ENCODE results near the gene THEMIS. TPM values are rescaled to one million over a fixed set of nuclear protein-coding genes. Genes with fewer than 3 reads are reported as not detected.

Gene THEMIS
- total RNA-seq, 4 donors from 2014 or later = 1.1 to 6.0 (median 3.9) TPM

DNA sequence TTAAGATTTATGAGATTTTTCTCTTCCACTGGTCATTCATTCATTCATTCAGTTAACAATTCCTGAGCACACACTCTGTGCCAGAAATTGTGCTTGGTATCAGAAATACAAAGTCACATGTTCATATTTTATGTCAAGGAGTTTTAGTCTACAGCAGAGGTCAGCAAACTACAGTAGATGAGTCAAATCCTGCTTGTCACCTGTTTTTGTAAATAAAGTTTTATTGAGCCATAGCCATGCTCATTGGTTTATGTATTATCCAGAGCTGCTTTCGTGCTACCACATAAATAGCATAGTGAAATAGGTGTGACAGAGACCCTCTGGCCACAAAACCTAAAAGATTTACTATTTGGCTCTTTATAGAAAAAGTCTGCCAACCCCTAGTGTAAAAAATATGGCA is 46.8 kb downstream of the THEMIS start:
- WGBS, 2 donors (ENCODE audit: low coverage in 1 of 2) = 82% methylated on average over 1 of the region's 1 CpG; no CpG with 5 or more reads in 1 of the 2 donors
- Histone ChIP-seq H3K9me3 (no peaks in the 10 kb centered on the region), H3K27ac (no peak overlapping the region), H3K36me3 (no peaks in the 10 kb centered on the region), H3K27me3 (no peaks in the 10 kb centered on the region), H3K4me3 (no peak overlapping the region), H3K4me1 (no peaks in the 10 kb centered on the region)
- intact Hi-C loops (cut with DNase I; ENCODE audit: low total_unique reads) = loop anchor here (2.0 kb wide), 1 partner anchor 17 kb away; no protein-coding TSS in a partner anchor
- no peak for DNase-seq
- in situ Hi-C loops (cut with MboI; ENCODE audit: low pct_ligation_motif_present in 1 of 4, low pct_unique_long_range_greater_than_20kb in 1 of 4, low sequenced_read_pairs in 3 of 4) = no loop called here
- TF ChIP-seq EP300 (IDR thresholded peaks at IDR 0.05; ENCODE audit: low read depth) (no peak), POLR2A (IDR thresholded peaks at IDR 0.05) (no peak), POLR2AphosphoS5 (IDR thresholded peaks at IDR 0.05) (no peak)
- TF ChIP-seq, protein P1, sequence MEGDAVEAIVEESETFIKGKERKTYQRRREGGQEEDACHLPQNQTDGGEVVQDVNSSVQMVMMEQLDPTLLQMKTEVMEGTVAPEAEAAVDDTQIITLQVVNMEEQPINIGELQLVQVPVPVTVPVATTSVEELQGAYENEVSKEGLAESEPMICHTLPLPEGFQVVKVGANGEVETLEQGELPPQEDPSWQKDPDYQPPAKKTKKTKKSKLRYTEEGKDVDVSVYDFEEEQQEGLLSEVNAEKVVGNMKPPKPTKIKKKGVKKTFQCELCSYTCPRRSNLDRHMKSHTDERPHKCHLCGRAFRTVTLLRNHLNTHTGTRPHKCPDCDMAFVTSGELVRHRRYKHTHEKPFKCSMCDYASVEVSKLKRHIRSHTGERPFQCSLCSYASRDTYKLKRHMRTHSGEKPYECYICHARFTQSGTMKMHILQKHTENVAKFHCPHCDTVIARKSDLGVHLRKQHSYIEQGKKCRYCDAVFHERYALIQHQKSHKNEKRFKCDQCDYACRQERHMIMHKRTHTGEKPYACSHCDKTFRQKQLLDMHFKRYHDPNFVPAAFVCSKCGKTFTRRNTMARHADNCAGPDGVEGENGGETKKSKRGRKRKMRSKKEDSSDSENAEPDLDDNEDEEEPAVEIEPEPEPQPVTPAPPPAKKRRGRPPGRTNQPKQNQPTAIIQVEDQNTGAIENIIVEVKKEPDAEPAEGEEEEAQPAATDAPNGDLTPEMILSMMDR (IDR thresholded peaks at IDR 0.05) = no peak

DNA sequence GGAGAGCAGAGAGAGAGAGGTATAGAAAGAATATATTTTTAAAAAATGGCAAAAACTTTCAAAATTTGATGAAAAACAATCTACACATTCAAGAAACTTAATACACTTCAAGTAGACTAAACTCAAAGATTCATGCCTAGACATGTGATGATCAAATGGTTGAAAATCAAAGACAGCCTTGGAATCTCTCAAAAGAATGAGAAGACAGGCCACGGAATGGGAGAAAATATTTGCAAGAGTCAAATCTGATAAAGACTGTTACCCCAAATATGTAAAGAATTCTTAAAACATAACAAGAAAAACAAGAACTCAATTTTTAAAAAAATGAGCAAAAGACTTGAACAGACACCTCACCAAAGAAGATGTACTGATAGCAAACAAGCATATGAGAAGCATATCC is 49.7 kb downstream of the THEMIS start:
- intact Hi-C loops (cut with DNase I; ENCODE audit: low total_unique reads) = no loop called here
- no peak overlapping the region for H3K27ac ChIP-seq
- no peak for TF ChIP-seq EP300 (IDR thresholded peaks at IDR 0.05; ENCODE audit: low read depth)
- TF ChIP-seq POLR2AphosphoS5 (IDR thresholded peaks at IDR 0.05) = no peak
- no peak for TF ChIP-seq POLR2A (IDR thresholded peaks at IDR 0.05)
- TF ChIP-seq, protein P1 (IDR thresholded peaks at IDR 0.05) = no peak
- H3K36me3 ChIP-seq = no peaks in the 10 kb centered on the region
- no peak overlapping the region for H3K4me3 ChIP-seq
- no peaks in the 10 kb centered on the region for H3K4me1 ChIP-seq
- no peak for DNase-seq
- 88 to 93% methylated on average over 1 of the region's 1 CpG for WGBS, 2 donors (ENCODE audit: low coverage in 1 of 2)
- H3K27me3 ChIP-seq = no peaks in the 10 kb centered on the region
- H3K9me3 ChIP-seq = no peaks in the 10 kb centered on the region
- in situ Hi-C loops (cut with MboI; ENCODE audit: low pct_ligation_motif_present in 1 of 4, low pct_unique_long_range_greater_than_20kb in 1 of 4, low sequenced_read_pairs in 3 of 4) = no loop called here

DNA sequence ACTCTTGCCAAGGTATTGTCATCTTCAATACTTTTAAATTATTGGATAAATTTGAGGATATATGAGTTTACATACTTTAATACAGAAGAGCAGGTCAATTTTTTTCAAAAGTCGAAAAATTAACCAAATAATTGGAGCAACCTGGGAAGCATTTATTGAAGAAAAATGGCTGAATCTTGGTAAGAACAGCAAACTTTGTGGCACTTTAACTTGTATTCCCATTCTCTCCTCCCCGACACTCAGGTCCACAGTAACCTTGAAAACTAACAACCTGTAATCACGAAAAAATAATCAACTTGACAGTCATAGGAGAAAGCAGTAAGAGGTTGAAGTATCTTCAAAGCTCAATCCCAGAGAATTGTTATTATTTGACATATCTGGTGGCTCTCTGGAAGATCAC is 55.6 kb downstream of the THEMIS start:
- Histone ChIP-seq H3K27me3 (no peaks in the 10 kb centered on the region), H3K4me1 (no peaks in the 10 kb centered on the region), H3K4me3 (no peak overlapping the region), H3K27ac (no peak overlapping the region), H3K9me3 (no peaks in the 10 kb centered on the region), H3K36me3 (no peaks in the 10 kb centered on the region)
- WGBS, 2 donors (ENCODE audit: low coverage in 1 of 2) = 84 to 94% methylated on average over 3 of the region's 3 CpGs
- in situ Hi-C loops (cut with MboI; ENCODE audit: low pct_ligation_motif_present in 1 of 4, low pct_unique_long_range_greater_than_20kb in 1 of 4, low sequenced_read_pairs in 3 of 4) = no loop called here
- TF ChIP-seq POLR2AphosphoS5 (IDR thresholded peaks at IDR 0.05) (no peak), POLR2A (IDR thresholded peaks at IDR 0.05) (no peak), EP300 (IDR thresholded peaks at IDR 0.05; ENCODE audit: low read depth) (no peak)
- TF ChIP-seq, protein P1 (IDR thresholded peaks at IDR 0.05) = no peak
- intact Hi-C loops (cut with DNase I; ENCODE audit: low total_unique reads) = no loop called here
- DNase-seq = no peak

DNA sequence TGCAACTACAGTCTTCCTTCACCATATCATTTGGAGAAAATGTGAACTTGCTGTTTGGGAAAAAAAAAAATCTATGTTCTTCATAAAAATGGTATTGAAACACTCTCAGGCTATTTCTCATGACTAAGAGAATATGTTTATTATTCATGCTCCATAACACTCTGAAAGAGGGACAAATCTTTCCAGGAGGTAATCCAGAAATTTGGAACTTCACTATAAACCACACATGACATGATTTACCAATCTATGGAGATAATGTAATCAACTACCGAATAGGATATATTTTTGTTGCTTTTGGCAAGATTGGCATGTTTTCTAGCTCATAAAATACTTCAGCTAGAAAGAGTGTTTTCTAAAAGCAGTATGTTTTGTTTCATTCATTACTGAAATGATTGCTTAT is 56.3 kb downstream of the THEMIS start:
- no peak for DNase-seq
- Histone ChIP-seq H3K27me3 (no peaks in the 10 kb centered on the region), H3K9me3 (no peaks in the 10 kb centered on the region), H3K4me3 (no peak overlapping the region), H3K4me1 (no peaks in the 10 kb centered on the region), H3K27ac (no peak overlapping the region), H3K36me3 (no peaks in the 10 kb centered on the region)
- TF ChIP-seq EP300 (IDR thresholded peaks at IDR 0.05; ENCODE audit: low read depth) = no peak
- no peak for TF ChIP-seq POLR2A (IDR thresholded peaks at IDR 0.05)
- TF ChIP-seq POLR2AphosphoS5 (IDR thresholded peaks at IDR 0.05) = no peak
- TF ChIP-seq, protein P1 (IDR thresholded peaks at IDR 0.05) = no peak
- in situ Hi-C loops (cut with MboI; ENCODE audit: low pct_ligation_motif_present in 1 of 4, low pct_unique_long_range_greater_than_20kb in 1 of 4, low sequenced_read_pairs in 3 of 4) = no loop called here
- WGBS, 2 donors (ENCODE audit: low coverage in 1 of 2) = 57 to 71% methylated on average over 1 of the region's 1 CpG
- intact Hi-C loops (cut with DNase I; ENCODE audit: low total_unique reads) = no loop called here
